SU-DHL-6 (cell line): ENCODE results near the gene CXCL8.
"Not testable (repeated sequence)": the region's sequence is repeated elsewhere in the genome, so short reads cannot be mapped to it uniquely, and the experiment has no call there.

Source experiments
- H2AFZ ChIP-seq: fragments of 200-600 bp; sonication (generic); 2 replicates; pipeline ENCODE4 v1.6.1; 2014; ENCODE audit warnings: low read depth, mild to moderate bottlenecking, moderate library complexity, mixed read lengths, antibody characterized with exemption, low read length; ENCODE audit not compliant: severe bottlenecking
- H3F3A ChIP-seq: fragments of 200-600 bp; shearing (Covaris generic); 2 replicates; pipeline ENCODE4 v1.6.0; 2016; ENCODE audit warnings: antibody characterized with exemption, mild to moderate bottlenecking; ENCODE audit not compliant: insufficient read depth
- H3K27ac ChIP-seq: fragments of 200-600 bp; sonication (generic); 2 replicates; pipeline ENCODE4 v1.5.1; 2016; ENCODE audit warnings: low read depth, mild to moderate bottlenecking, low read length, moderate library complexity, mixed read lengths
- H3K27me3 ChIP-seq: fragments of 200-600 bp; sonication (generic), shearing (Covaris generic); 2 replicates; pipeline ENCODE4 v1.6.0; 2014; ENCODE audit warnings: mild to moderate bottlenecking, low read length
- H3K36me3 ChIP-seq: fragments of 200-600 bp; sonication (generic); 2 replicates; pipeline ENCODE4 v1.6.1; 2014; ENCODE audit warnings: mild to moderate bottlenecking, low read length, mixed read lengths
- H3K4me2 ChIP-seq: fragments of 300-600, 200-600 bp; shearing (Covaris generic), sonication (generic); 2 replicates; pipeline ENCODE4 v1.6.0; 2014; ENCODE audit warnings: low read length, low read depth, mild to moderate bottlenecking; ENCODE audit not compliant: poor library complexity, severe bottlenecking
- H3K4me3 ChIP-seq: fragments of 200-600 bp; sonication (generic); 2 replicates; pipeline ENCODE4 v1.5.1; 2014; ENCODE audit warnings: antibody characterized with exemption, low read length, mild to moderate bottlenecking, mixed read lengths; ENCODE audit not compliant: insufficient read depth, poor library complexity, severe bottlenecking
- H3K79me2 ChIP-seq: fragments of 200-600 bp; sonication (generic); 2 replicates; pipeline ENCODE4 v1.6.1; 2014; ENCODE audit warnings: mild to moderate bottlenecking, low read length, moderate library complexity; ENCODE audit not compliant: insufficient read depth
- H3K9ac ChIP-seq: fragments of 200-600 bp; sonication (generic); 2 replicates; pipeline ENCODE4 v1.7.0; 2014; ENCODE audit warnings: mild to moderate bottlenecking, low read length
- H3K9me2 ChIP-seq: fragments of 200-600 bp; sonication (generic); replicated peaks from 2 replicates; pipeline ENCODE4 v1.6.1; 2014; ENCODE audit warnings: low read length; ENCODE audit not compliant: insufficient read depth
- H3K9me3 ChIP-seq: fragments of 200-600 bp; sonication (generic); 2 replicates; pipeline ENCODE4 v1.6.1; 2014; ENCODE audit warnings: low read length, mixed read lengths; ENCODE audit not compliant: insufficient read depth
- H4K20me1 ChIP-seq: fragments of 200-600 bp; sonication (generic); 2 replicates; pipeline ENCODE4 v1.6.1; 2014; ENCODE audit warnings: low read depth, mild to moderate bottlenecking, antibody characterized with exemption, low read length, moderate library complexity, mixed read lengths
- EZH2phosphoT487 ChIP-seq: fragments of 200-600 bp; sonication (generic), shearing (Covaris generic); conservative IDR thresholded peaks from 2 replicates; pipeline ENCODE4 v1.6.1; 2018; ENCODE audit warnings: mild to moderate bottlenecking, antibody characterized with exemption, low read length, moderate library complexity, mixed read lengths
- TF ChIP-seq, protein P1 (sequence below): fragments of 200-600 bp; sonication (generic); IDR thresholded peaks from one replicate; pipeline ENCODE4 v1.5.1; 2017; ENCODE audit warnings: antibody characterized with exemption, mild to moderate bottlenecking, low read length, moderate library complexity; ENCODE audit not compliant: insufficient read depth, poor library complexity, severe bottlenecking

The CXCL8 gene

DNA sequence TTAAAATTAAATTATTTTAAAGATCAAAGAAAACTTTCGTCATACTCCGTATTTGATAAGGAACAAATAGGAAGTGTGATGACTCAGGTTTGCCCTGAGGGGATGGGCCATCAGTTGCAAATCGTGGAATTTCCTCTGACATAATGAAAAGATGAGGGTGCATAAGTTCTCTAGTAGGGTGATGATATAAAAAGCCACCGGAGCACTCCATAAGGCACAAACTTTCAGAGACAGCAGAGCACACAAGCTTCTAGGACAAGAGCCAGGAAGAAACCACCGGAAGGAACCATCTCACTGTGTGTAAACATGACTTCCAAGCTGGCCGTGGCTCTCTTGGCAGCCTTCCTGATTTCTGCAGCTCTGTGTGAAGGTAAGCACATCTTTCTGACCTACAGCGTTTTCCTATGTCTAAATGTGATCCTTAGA lies at the start of gene CXCL8:
CXCL8 (plus strand) TSS at position 217 of the 426 bp plus-strand sequence; CDS start at position 307, 90 bp downstream.
- H3K9ac ChIP-seq = no peak within 1 kb of the TSS
- H4K20me1 ChIP-seq = no peaks in the 10 kb centered on the region
- H3K79me2 ChIP-seq = no peaks in the 10 kb centered on the region
- no peak within 1 kb of the TSS for H3K27ac ChIP-seq
- H3K4me3 ChIP-seq = no peak within 1 kb of the TSS
- no peaks in the 10 kb centered on the region for H3F3A ChIP-seq
- H3K9me3 ChIP-seq = no peaks in the 10 kb centered on the region
- no peaks in the 10 kb centered on the region for H3K9me2 ChIP-seq
- H2AFZ ChIP-seq = no peak within 1 kb of the TSS
- H3K4me2 ChIP-seq = no peak within 1 kb of the TSS
- H3K36me3 ChIP-seq = no peaks in the 10 kb centered on the region
- TF ChIP-seq, protein P1, sequence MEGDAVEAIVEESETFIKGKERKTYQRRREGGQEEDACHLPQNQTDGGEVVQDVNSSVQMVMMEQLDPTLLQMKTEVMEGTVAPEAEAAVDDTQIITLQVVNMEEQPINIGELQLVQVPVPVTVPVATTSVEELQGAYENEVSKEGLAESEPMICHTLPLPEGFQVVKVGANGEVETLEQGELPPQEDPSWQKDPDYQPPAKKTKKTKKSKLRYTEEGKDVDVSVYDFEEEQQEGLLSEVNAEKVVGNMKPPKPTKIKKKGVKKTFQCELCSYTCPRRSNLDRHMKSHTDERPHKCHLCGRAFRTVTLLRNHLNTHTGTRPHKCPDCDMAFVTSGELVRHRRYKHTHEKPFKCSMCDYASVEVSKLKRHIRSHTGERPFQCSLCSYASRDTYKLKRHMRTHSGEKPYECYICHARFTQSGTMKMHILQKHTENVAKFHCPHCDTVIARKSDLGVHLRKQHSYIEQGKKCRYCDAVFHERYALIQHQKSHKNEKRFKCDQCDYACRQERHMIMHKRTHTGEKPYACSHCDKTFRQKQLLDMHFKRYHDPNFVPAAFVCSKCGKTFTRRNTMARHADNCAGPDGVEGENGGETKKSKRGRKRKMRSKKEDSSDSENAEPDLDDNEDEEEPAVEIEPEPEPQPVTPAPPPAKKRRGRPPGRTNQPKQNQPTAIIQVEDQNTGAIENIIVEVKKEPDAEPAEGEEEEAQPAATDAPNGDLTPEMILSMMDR = no peak
- TF ChIP-seq EZH2phosphoT487 = no peak
- H3K27me3 ChIP-seq = no peaks in the 10 kb centered on the region

DNA sequence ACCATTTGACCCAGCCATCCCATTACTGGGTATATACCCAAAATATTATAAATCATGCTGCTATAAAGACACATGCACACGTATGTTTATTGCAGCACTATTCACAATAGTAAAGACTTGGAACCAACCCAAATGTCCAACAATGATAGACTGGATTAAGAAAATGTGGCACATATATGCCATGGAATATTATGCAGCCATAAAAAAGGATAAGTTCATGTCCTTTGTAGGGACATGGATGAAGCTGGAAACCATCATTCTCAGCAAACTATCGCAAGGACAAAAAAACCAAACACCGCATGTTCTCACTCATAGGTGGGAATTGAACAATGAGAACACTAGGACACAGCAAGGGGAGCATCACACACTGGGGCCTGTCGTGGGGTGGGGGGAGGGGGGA lies 49.2 kb upstream of the CXCL8 start:
- H3K9me2 ChIP-seq, H3K9ac ChIP-seq, H3K4me3 ChIP-seq, H3K9me3 ChIP-seq, H3F3A ChIP-seq, H3K36me3 ChIP-seq, H3K4me2 ChIP-seq, H4K20me1 ChIP-seq, H2AFZ ChIP-seq, H3K27me3 ChIP-seq, H3K79me2 ChIP-seq, H3K27ac ChIP-seq: not testable (repeated sequence)

DNA sequence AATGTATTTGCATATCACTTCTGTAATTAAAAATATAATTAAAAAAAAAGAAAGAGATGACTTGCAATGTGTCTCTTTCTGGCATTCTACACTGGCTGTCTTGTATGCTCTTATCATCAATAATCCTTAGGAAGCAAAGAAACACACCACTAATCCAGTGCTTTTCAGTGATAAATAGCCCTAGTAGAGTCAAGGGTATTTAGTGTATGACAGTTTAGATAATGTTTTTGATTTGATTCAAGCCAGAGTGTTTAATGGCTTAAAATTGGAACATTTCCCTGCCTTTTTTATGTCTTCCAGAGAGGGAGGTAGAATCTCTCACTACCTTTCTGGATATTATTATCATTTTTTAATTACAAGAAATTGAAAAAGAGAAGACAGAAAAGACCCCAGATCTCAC lies 48.6 kb upstream of the CXCL8 start:
- Histone ChIP-seq H3K4me3 (no peak overlapping the region), H3K27me3 (no peaks in the 10 kb centered on the region), H4K20me1 (no peaks in the 10 kb centered on the region), H3K9ac (no peak overlapping the region), H2AFZ (no peak overlapping the region), H3K4me2 (no peak overlapping the region), H3K36me3 (no peaks in the 10 kb centered on the region), H3F3A (no peaks in the 10 kb centered on the region), H3K79me2 (no peaks in the 10 kb centered on the region), H3K9me2 (no peaks in the 10 kb centered on the region), H3K27ac (no peak overlapping the region), H3K9me3 (no peaks in the 10 kb centered on the region)
- TF ChIP-seq, protein P1 = no peak
- no peak for TF ChIP-seq EZH2phosphoT487

DNA sequence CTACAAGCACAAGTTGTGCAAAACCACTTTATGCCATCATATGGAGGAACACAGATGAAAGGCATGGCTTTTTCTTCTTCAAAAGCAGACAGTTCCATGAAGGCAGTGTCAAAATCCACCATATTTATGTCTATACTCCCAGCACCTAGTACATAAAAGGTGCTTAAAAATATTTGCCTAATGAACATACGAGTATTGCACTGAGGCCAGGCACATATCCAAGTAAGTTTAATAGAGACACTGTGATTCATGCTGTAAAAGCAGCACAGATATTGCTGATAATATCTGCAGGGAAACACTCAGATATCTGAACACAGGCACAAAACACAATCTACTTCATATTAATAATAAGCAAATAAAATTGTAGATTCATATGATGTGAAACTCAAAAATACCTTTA lies 48.1 kb upstream of the CXCL8 start:
- H3K9me3 ChIP-seq = no peaks in the 10 kb centered on the region
- H2AFZ ChIP-seq = no peak overlapping the region
- H4K20me1 ChIP-seq = no peaks in the 10 kb centered on the region
- H3K36me3 ChIP-seq = no peaks in the 10 kb centered on the region
- H3K9me2 ChIP-seq = no peaks in the 10 kb centered on the region
- no peak overlapping the region for H3K4me3 ChIP-seq
- no peaks in the 10 kb centered on the region for H3K27me3 ChIP-seq
- no peak overlapping the region for H3K9ac ChIP-seq
- TF ChIP-seq, protein P1 = no peak
- TF ChIP-seq EZH2phosphoT487 = no peak
- no peak overlapping the region for H3K4me2 ChIP-seq
- no peaks in the 10 kb centered on the region for H3F3A ChIP-seq
- H3K79me2 ChIP-seq = no peaks in the 10 kb centered on the region
- H3K27ac ChIP-seq = no peak overlapping the region
